H4 (cell line): ENCODE data around the gene ARHGEF26. TPM values are rescaled to one million over a fixed set of nuclear protein-coding genes. Genes with fewer than 3 reads are reported as not detected.
A peak's percentile ranks its signal among the peaks of the same experiment; 100 is the strongest.
"Not testable (repeated sequence)": the region's sequence is repeated elsewhere in the genome, so short reads cannot be mapped to it uniquely, and the experiment has no call there.

ENCODE experiments used
- DNase-seq: peaks from one replicate; pipeline ENCODE4 v3.0.0-alpha.2; 2015; ENCODE audit warnings: low spot score
- total RNA-seq: library from RNA; depleted of rRNA; stranded (reverse); fragments of >200 nt; shearing (Covaris generic); gene quantifications from 2 replicates; pipeline ENCODE4 v1.2.3, GENCODE V29; 2014; rRNA removed

ARHGEF26 gene
- total RNA-seq, result 6.6 and 7.1 TPM in 2 replicates

- peak; percentile 70 for DNase-seq
These were observed at the start of gene ARHGEF26 for GRCh38 chr3:154120961-154121700. ARHGEF26 (plus strand) TSS chr3:154121390; CDS start chr3:154121993, 603 bp downstream.

GRCh38 chr3:154074966-154075365 is 46.2 kb upstream of the ARHGEF26 start:
- no peak for DNase-seq

GRCh38 chr3:154078672-154079071 is 42.5 kb upstream of the ARHGEF26 start:
- DNase-seq, result no peak

- no peak for DNase-seq
These were observed 39.9 kb upstream of the ARHGEF26 start for GRCh38 chr3:154081305-154081704.

- DNase-seq, result no peak
These were observed 36.1 kb upstream of the ARHGEF26 start for GRCh38 chr3:154085071-154085470.

GRCh38 chr3:154085799-154086198 is 35.4 kb upstream of the ARHGEF26 start:
- DNase-seq, result no peak

- no peak for DNase-seq
These were observed 34.9 kb upstream of the ARHGEF26 start for GRCh38 chr3:154086286-154086685.

- not testable (repeated sequence) for DNase-seq
These were observed 33.3 kb upstream of the ARHGEF26 start for GRCh38 chr3:154087756-154088480.

- no peak for DNase-seq
These were observed 31.5 kb upstream of the ARHGEF26 start for GRCh38 chr3:154089421-154090420.

GRCh38 chr3:154094051-154094450 is 27.1 kb upstream of the ARHGEF26 start:
- no peak for DNase-seq

GRCh38 chr3:154095832-154096421 is 25.3 kb upstream of the ARHGEF26 start:
- DNase-seq, result no peak

- no peak for DNase-seq
These were observed 22.8 kb upstream of the ARHGEF26 start for GRCh38 chr3:154098376-154098775.

- DNase-seq, result no peak
These were observed 20.6 kb upstream of the ARHGEF26 start for GRCh38 chr3:154100556-154100955.

- DNase-seq, result no peak
These were observed 19.9 kb upstream of the ARHGEF26 start for GRCh38 chr3:154101250-154101649.

- DNase-seq, result no peak
These were observed 19.0 kb upstream of the ARHGEF26 start for GRCh38 chr3:154102225-154102624.

- no peak for DNase-seq
These were observed 15.8 kb upstream of the ARHGEF26 start for GRCh38 chr3:154105218-154105975.

GRCh38 chr3:154111365-154111935 is 9.7 kb upstream of the ARHGEF26 start:
- no peak for DNase-seq

- DNase-seq, result no peak
These were observed 8.9 kb upstream of the ARHGEF26 start for GRCh38 chr3:154112146-154112852.

GRCh38 chr3:154113609-154114008 is 7.6 kb upstream of the ARHGEF26 start:
- no peak for DNase-seq

GRCh38 chr3:154115332-154115731 is 5.9 kb upstream of the ARHGEF26 start:
- DNase-seq, result no peak
